T47D (cell line): ENCODE results near the gene MAMDC4.
"Not testable (repeated sequence)": the region's sequence is repeated elsewhere in the genome, so short reads cannot be mapped to it uniquely, and the experiment has no call there.

Experiments
- DNase-seq, 2 experiments: peaks; one replicate each; pipeline versions ENCODE4 v3.0.0 to v3.0.0-alpha.2; 2011 to 2012; ENCODE audit warnings: low read depth in 1 of 2, low spot score in 1 of 2
- JUND ChIP-seq: IDR thresholded peaks from 2 replicates; pipeline ENCODE4 v1.6.1; 2012; ENCODE audit warnings: low read depth
- in situ Hi-C: cut with HindIII; loops from 2 replicates; pipeline ENCODE4 v1.10.0; 2016; ENCODE audit warnings: low sequenced_read_pairs, low pct_unique_long_range_greater_than_20kb

The MAMDC4 gene

GRCh38 chr9:136860529-136860928, 8.4 kb downstream of the MAMDC4 start:
- in situ Hi-C loops: no loop called here
- TF ChIP-seq JUND: no peak
- DNase-seq: no peak

GRCh38 chr9:136860933-136861873, 9.1 kb downstream of the MAMDC4 start:
- TF ChIP-seq JUND: no peak
- in situ Hi-C loops: no loop called here
- DNase-seq: no peak

GRCh38 chr9:136861874-136862457, 9.8 kb downstream of the MAMDC4 start:
- no peak for TF ChIP-seq JUND
- DNase-seq: no peak
- in situ Hi-C loops: no loop called here

GRCh38 chr9:136862849-136863622, 10.9 kb downstream of the MAMDC4 start:
- in situ Hi-C loops: no loop called here
- no peak for TF ChIP-seq JUND
- DNase-seq: no peak

GRCh38 chr9:136863623-136864273, 11.6 kb downstream of the MAMDC4 start:
- no peak for DNase-seq
- in situ Hi-C loops: no loop called here
- no peak for TF ChIP-seq JUND

GRCh38 chr9:136865041-136865767, 13.1 kb downstream of the MAMDC4 start:
- in situ Hi-C loops: no loop called here
- no peak for TF ChIP-seq JUND

GRCh38 chr9:136865768-136866103, 13.6 kb downstream of the MAMDC4 start:
- in situ Hi-C loops: no loop called here
- no peak for DNase-seq
- TF ChIP-seq JUND: no peak

More at GRCh38 chr9:136865041-136865767, 13.1 kb downstream of the MAMDC4 start:
- DNase-seq: no peak

GRCh38 chr9:136866898-136867421, 14.8 kb downstream of the MAMDC4 start:
- in situ Hi-C loops: not testable (repeated sequence)

GRCh38 chr9:136867480-136867879, 15.3 kb downstream of the MAMDC4 start:
- no peak for DNase-seq
- no peak for TF ChIP-seq JUND
- in situ Hi-C loops: no loop called here

More at GRCh38 chr9:136866898-136867421, 14.8 kb downstream of the MAMDC4 start:
- not testable (repeated sequence) for DNase-seq

GRCh38 chr9:136867917-136868316, 15.8 kb downstream of the MAMDC4 start:
- TF ChIP-seq JUND: no peak
- in situ Hi-C loops: no loop called here
- no peak for DNase-seq

- in situ Hi-C loops: no loop called here
- no peak for DNase-seq
These were observed 16.5 kb downstream of the MAMDC4 start for GRCh38 chr9:136868644-136869043.

GRCh38 chr9:136869611-136870010, 17.5 kb downstream of the MAMDC4 start:
- in situ Hi-C loops, DNase-seq: not testable (repeated sequence)

More at GRCh38 chr9:136868644-136869043, 16.5 kb downstream of the MAMDC4 start:
- TF ChIP-seq JUND: no peak
